Uterus (tissue), 4 donors: ENCODE measurements around the gene TAS1R2. TPM values are rescaled to one million over a fixed set of nuclear protein-coding genes. Genes with fewer than 3 reads are reported as not detected.

ENCODE experiments used
- DNase-seq, 2 donors: peaks; one replicate each; pipeline ENCODE4 v3.0.0-alpha.2; 2019 to 2020
- H3K27ac ChIP-seq, 2 donors: fragments of 200-600 bp; sonication (generic); 1 replicate in 1 of 2; 2 replicates in 1 of 2; pipeline ENCODE4 v1.5.1; 2016 to 2018
- H3K27me3 ChIP-seq, 2 donors: fragments of 200-600 bp; sonication (generic); one replicate each; pipeline ENCODE4 v1.5.1; 2018 to 2019; ENCODE audit warnings: control low read depth in 1 of 2
- H3K36me3 ChIP-seq, 2 donors: fragments of 200-600 bp; sonication (generic); one replicate each; pipeline ENCODE4 v1.5.1; 2019; ENCODE audit warnings: control low read depth in 1 of 2
- H3K4me1 ChIP-seq, 2 donors: fragments of 200-600 bp; sonication (generic); one replicate each; pipeline ENCODE4 v1.5.1; 2018 to 2019; ENCODE audit warnings: control low read depth in 1 of 2
- H3K4me3 ChIP-seq, 2 donors: fragments of 200-600 bp; sonication (generic); 1 replicate in 1 of 2; 2 replicates in 1 of 2; pipeline ENCODE4 v1.5.1; 2018 to 2019; ENCODE audit warnings: mild to moderate bottlenecking in 1 of 2
- H3K9me3 ChIP-seq, 2 donors: fragments of 200-600 bp; sonication (generic); one replicate each; pipeline ENCODE4 v1.5.1; 2019; ENCODE audit warnings: control low read depth in 1 of 2
- CTCF ChIP-seq, 4 experiments: fragments of 200-600 bp in 2 of 4; fragments of 450-650 bp in 2 of 4; sonication (generic) in 2 of 4; IDR thresholded peaks; one replicate each; pipeline ENCODE4 v1.5.1; 2016 to 2019; ENCODE audit warnings: antibody characterized with exemption in 4 of 4, mild to moderate bottlenecking in 2 of 4, moderate library complexity in 1 of 4
- POLR2A ChIP-seq, 2 donors: fragments of 450-650 bp; IDR thresholded peaks; one replicate each; pipeline ENCODE4 v1.6.1; 2016; ENCODE audit warnings: antibody characterized with exemption in 2 of 2, mild to moderate bottlenecking in 1 of 2, moderate library complexity in 1 of 2
- intact Hi-C: fragments of 100-400 bp; cut with DNase I; formaldehyde crosslinking; loops from one replicate; pipeline ENCODE4 v1.15.1; 2023; ENCODE audit warnings: low total_unique reads
- total RNA-seq, 4 donors: library from RNA; depleted of rRNA in 3 of 4; stranded (reverse); fragments of >200 nt in 3 of 4; gene quantifications; one replicate each; pipeline versions ENCODE4 v1.1.0 to v1.2.4, GENCODE V29; 2014 to 2023
- donor health status: DM: yes; HTN: yes; CAD: no.

TAS1R2 gene
- total RNA-seq, 4 donors from 2014 or later, result 0.27 TPM; not detected in 3

- intact Hi-C loops, result no loop called here
- peak; percentile 98 to 99 for DNase-seq
- H3K27ac ChIP-seq, result peak within 1 kb of the TSS; percentile 90 to 93
- H3K4me3 ChIP-seq, result peak within 1 kb of the TSS; percentile 56 to 73
- no peaks in the 10 kb centered on the region for H3K36me3 ChIP-seq
- H3K9me3 ChIP-seq, result no peaks in the 10 kb centered on the region
- no peaks in the 10 kb centered on the region for H3K4me1 ChIP-seq
- TF ChIP-seq CTCF (IDR thresholded peaks at IDR 0.05), result peak in 2 of 4 experiments; percentile 12 to 21
- TF ChIP-seq POLR2A (IDR thresholded peaks at IDR 0.05), result peak; percentile 39 to 40
- no peaks in the 10 kb centered on the region for H3K27me3 ChIP-seq
Observed at GRCh38 chr1:18902523-18903290, 43.2 kb upstream of the TAS1R2 start, which contains the start of gene ALDH4A1. Gene ALDH4A1 (minus strand): TSS chr1:18902555. CDS start chr1:18902523, 32 bp downstream.

GRCh38 chr1:18901952-18902522 lies 42.6 kb upstream of the TAS1R2 start:
- intact Hi-C loops, result no loop called here
- TF ChIP-seq CTCF (IDR thresholded peaks at IDR 0.05) (no peak), POLR2A (IDR thresholded peaks at IDR 0.05) (peak; percentile 15 to 44)
- H3K4me1 ChIP-seq, result no peaks in the 10 kb centered on the region

GRCh38 chr1:18901147-18901951 lies 41.9 kb upstream of the TAS1R2 start:
- Histone ChIP-seq H3K4me3 (peak overlapping the region; percentile 56 to 73), H3K9me3 (no peaks in the 10 kb centered on the region), H3K4me1 (no peaks in the 10 kb centered on the region), H3K27ac (peak overlapping the region in 1 of 2 donors; percentile 90), H3K27me3 (no peaks in the 10 kb centered on the region), H3K36me3 (no peaks in the 10 kb centered on the region)
- intact Hi-C loops, result no loop called here
- no peak for TF ChIP-seq POLR2A (IDR thresholded peaks at IDR 0.05)
- no peak for TF ChIP-seq CTCF (IDR thresholded peaks at IDR 0.05)
- no peak for DNase-seq

More at GRCh38 chr1:18901952-18902522, 42.6 kb upstream of the TAS1R2 start:
- DNase-seq, result peak in 1 of 2 donors; percentile 34
- Histone ChIP-seq H3K27me3 (no peaks in the 10 kb centered on the region), H3K9me3 (no peaks in the 10 kb centered on the region), H3K27ac (peak overlapping the region; percentile 90 to 93), H3K36me3 (no peaks in the 10 kb centered on the region), H3K4me3 (peak overlapping the region; percentile 56 to 73)

GRCh38 chr1:18900303-18900841 lies 40.9 kb upstream of the TAS1R2 start:
- TF ChIP-seq POLR2A (IDR thresholded peaks at IDR 0.05), result no peak
- no peak for TF ChIP-seq CTCF (IDR thresholded peaks at IDR 0.05)
- Histone ChIP-seq H3K9me3 (no peaks in the 10 kb centered on the region), H3K27me3 (no peaks in the 10 kb centered on the region), H3K4me1 (no peaks in the 10 kb centered on the region), H3K4me3 (no peak overlapping the region), H3K36me3 (no peaks in the 10 kb centered on the region), H3K27ac (no peak overlapping the region)
- intact Hi-C loops, result no loop called here
- no peak for DNase-seq
